GM23248 (cell line): ENCODE results near the gene HDAC7. TPM values are rescaled to one million over a fixed set of nuclear protein-coding genes. Genes with fewer than 3 reads are reported as not detected.

Source experiments
- DNase-seq: peaks from one replicate; pipeline ENCODE4 v3.0.0-alpha.2; 2015
- H2AFZ ChIP-seq: fragments of 200-600 bp; sonication (generic); 2 replicates; pipeline ENCODE4 v1.6.1; 2016; ENCODE audit warnings: antibody characterized with exemption
- H3F3A ChIP-seq: fragments of 200-600 bp; sonication (generic); 2 replicates; pipeline ENCODE4 v1.6.1; 2016; ENCODE audit warnings: mild to moderate bottlenecking, antibody characterized with exemption, mixed run types; ENCODE audit not compliant: insufficient read depth
- H3K27ac ChIP-seq: fragments of 200-600 bp; sonication (generic); 2 replicates; pipeline ENCODE4 v1.5.1; 2016; ENCODE audit warnings: mild to moderate bottlenecking
- H3K27me3 ChIP-seq: fragments of 200-600 bp; sonication (generic); replicated peaks from 2 replicates; pipeline ENCODE4 v1.6.1; 2016; ENCODE audit warnings: mild to moderate bottlenecking; ENCODE audit not compliant: insufficient read depth
- H3K36me3 ChIP-seq: fragments of 200-600 bp; sonication (generic); 2 replicates; pipeline ENCODE4 v1.6.1; 2016; ENCODE audit warnings: low read depth, mild to moderate bottlenecking
- H3K4me1 ChIP-seq: fragments of 200-600 bp; sonication (generic); 2 replicates; pipeline ENCODE4 v1.6.1; 2016; ENCODE audit warnings: mild to moderate bottlenecking; ENCODE audit not compliant: insufficient read depth
- H3K4me2 ChIP-seq: fragments of 200-600 bp; sonication (generic); one replicate; pipeline ENCODE4 v1.6.1; 2016; ENCODE audit warnings: mild to moderate bottlenecking; ENCODE audit not compliant: unreplicated experiment
- H3K4me3 ChIP-seq: fragments of 200-600 bp; sonication (generic); 2 replicates; pipeline ENCODE4 v1.5.1; 2016; ENCODE audit warnings: mild to moderate bottlenecking
- H3K79me2 ChIP-seq: fragments of 200-600 bp; sonication (generic); 2 replicates; pipeline ENCODE4 v1.6.1; 2016; ENCODE audit warnings: mild to moderate bottlenecking; ENCODE audit not compliant: insufficient read depth
- H3K9ac ChIP-seq: fragments of 200-600 bp; sonication (generic); 2 replicates; pipeline ENCODE4 v1.6.1; 2016; ENCODE audit warnings: mild to moderate bottlenecking
- H3K9me2 ChIP-seq: fragments of 200-600 bp; sonication (generic); 2 replicates; pipeline ENCODE4 v1.6.1; 2016; ENCODE audit warnings: mixed run types, mild to moderate bottlenecking, moderate library complexity; ENCODE audit not compliant: insufficient read depth
- H3K9me3 ChIP-seq: fragments of 200-600 bp; sonication (generic); one replicate; pipeline ENCODE4 v1.6.1; 2017; ENCODE audit warnings: low read depth
- H4K20me1 ChIP-seq: fragments of 200-600 bp; sonication (generic); 2 replicates; pipeline ENCODE4 v1.6.0; 2016; ENCODE audit not compliant: insufficient read depth
- EZH2 ChIP-seq: fragments of 200-600 bp; sonication (generic); IDR thresholded peaks from 2 replicates; pipeline ENCODE4 v1.6.1; 2018; ENCODE audit warnings: antibody characterized with exemption, mild to moderate bottlenecking; ENCODE audit not compliant: insufficient read depth, poor library complexity, severe bottlenecking
- EZH2phosphoT487 ChIP-seq: fragments of 200-600 bp; sonication (generic); IDR thresholded peaks from 2 replicates; pipeline ENCODE4 v1.6.1; 2018; ENCODE audit warnings: antibody characterized with exemption, moderate library complexity, mild to moderate bottlenecking, low read depth; ENCODE audit not compliant: insufficient read depth
- WGBS, 2 experiments: methylation state at CpG; one replicate each; pipeline ENCODE4 v1.1.6; 2015 to 2017; ENCODE audit warnings: low lambda C conversion rate in 2 of 2, low coverage in 1 of 2; ENCODE audit errors: missing lambda C conversion rate in 2 of 2; 5-methylcytosine and 5-hydroxymethylcytosine counted together
- in situ Hi-C: fragments of 300-500 bp; cut with MboI; formaldehyde crosslinking; loops from 2 replicates; pipeline ENCODE4 v1.15.0; 2020
- polyA plus RNA-seq: library from polyadenylated mRNA; unstranded; fragments of >200 nt; fragmentation: Nextera tagmentation; extraction: Ambion mirVana; gene quantifications from 2 replicates; pipeline ENCODE4 v1.2.1, GENCODE V29; 2016
- total RNA-seq: library from RNA; depleted of rRNA; stranded (reverse); fragments of >200 nt; shearing (Covaris generic); gene quantifications from 2 replicates; pipeline ENCODE4 v1.2.3, GENCODE V29; 2014

Gene HDAC7
- total and polyA plus RNA-seq, 2 experiments from 2014 or later = 46.2 to 62.9 TPM

DNA sequence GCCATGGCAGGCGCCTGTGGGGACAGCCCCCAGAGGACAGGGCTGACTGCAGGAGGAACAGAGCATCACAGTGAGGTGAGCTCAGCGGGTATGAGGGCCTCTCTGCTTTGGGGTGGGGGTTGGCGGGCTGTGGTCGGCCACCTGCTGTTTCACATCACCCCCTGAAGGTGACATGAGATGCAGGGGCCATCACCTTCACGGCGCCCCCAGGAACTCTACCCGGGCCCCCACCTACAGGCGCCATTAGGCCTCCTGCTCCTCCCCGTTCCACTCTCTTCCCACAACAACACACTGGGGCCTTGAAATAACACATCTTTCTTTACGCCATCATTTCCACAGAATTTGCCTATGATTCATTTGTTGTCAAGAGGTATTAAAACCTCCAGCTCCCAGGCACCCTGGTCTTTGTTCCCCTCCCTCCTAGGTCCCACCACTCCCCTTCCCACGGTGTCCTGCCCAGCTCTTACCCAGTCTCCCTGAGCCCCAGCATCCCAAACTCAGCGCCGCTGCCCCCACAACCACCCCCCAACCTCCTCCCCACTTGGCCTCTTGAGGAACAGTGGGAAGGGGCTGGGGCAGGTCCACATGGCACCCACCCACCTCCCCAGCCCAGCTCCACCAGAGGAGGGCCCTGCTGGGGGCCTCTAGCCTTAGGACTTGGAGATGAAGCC lies 12.7 kb upstream of the HDAC7 start:
- no peak overlapping the region for H3K4me2 ChIP-seq
- no peak for DNase-seq
- no peaks in the 10 kb centered on the region for H3K9me3 ChIP-seq
- peaks cover 20% of the 10 kb centered on the region for H3K4me1 ChIP-seq
- no peaks in the 10 kb centered on the region for H4K20me1 ChIP-seq
- TF ChIP-seq EZH2 = no peak
- no peak for TF ChIP-seq EZH2phosphoT487
- no peaks in the 10 kb centered on the region for H3K79me2 ChIP-seq
- 93 to 95% methylated on average over 10 to 13 of the region's 13 CpGs for WGBS, 2 experiments
- peaks cover 8% of the 10 kb centered on the region for H3F3A ChIP-seq
- no peaks in the 10 kb centered on the region for H3K27me3 ChIP-seq
- H3K36me3 ChIP-seq = no peaks in the 10 kb centered on the region
- no peak overlapping the region for H3K27ac ChIP-seq
- H3K9ac ChIP-seq = no peak overlapping the region
- H2AFZ ChIP-seq = no peak overlapping the region
- H3K9me2 ChIP-seq = no peaks in the 10 kb centered on the region
- H3K4me3 ChIP-seq = no peak overlapping the region
- in situ Hi-C loops = loop anchor here (10.0 kb wide), 1 partner anchor 48 kb away; no protein-coding TSS in a partner anchor

DNA sequence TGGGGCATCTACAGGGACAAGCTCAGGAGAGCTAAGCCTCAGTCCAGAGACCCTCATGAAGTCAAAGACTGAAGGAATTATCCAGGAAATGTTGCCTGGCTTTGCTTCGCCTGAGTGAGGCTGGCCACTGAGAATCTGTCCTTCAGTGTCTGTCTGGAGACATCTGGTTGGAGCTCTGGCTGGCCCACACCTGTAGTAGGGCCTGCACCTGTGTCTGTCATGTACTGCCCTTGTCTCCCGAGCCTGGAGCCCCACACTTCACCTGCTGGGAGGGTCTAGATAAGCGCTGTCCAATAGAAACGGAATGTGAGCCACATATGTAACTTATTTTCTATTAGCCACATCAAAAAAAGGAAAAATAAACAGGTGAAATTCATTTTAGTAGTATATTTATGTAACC lies 9.9 kb upstream of the HDAC7 start:
- peak overlapping the region; percentile 88; the same call in 1 of the 2 replicates for H2AFZ ChIP-seq
- peak overlapping the region; percentile 46 for H3K9ac ChIP-seq
- no peaks in the 10 kb centered on the region for H3K79me2 ChIP-seq
- no peaks in the 10 kb centered on the region for H3K9me3 ChIP-seq
- H3K27me3 ChIP-seq = no peaks in the 10 kb centered on the region
- peaks cover 45% of the 10 kb centered on the region for H3K4me1 ChIP-seq
- peak overlapping the region; percentile 46 for H3K27ac ChIP-seq
- no peak for TF ChIP-seq EZH2phosphoT487
- TF ChIP-seq EZH2 = no peak
- no peak for DNase-seq
- no peaks in the 10 kb centered on the region for H4K20me1 ChIP-seq
- WGBS, 2 experiments = 70 to 74% methylated on average over 4 of the region's 4 CpGs
- in situ Hi-C loops = no loop called here
- peak overlapping the region; percentile 55 for H3K4me2 ChIP-seq
- H3K9me2 ChIP-seq = no peaks in the 10 kb centered on the region
- no peaks in the 10 kb centered on the region for H3K36me3 ChIP-seq
- no peak overlapping the region for H3K4me3 ChIP-seq
- peaks cover 21% of the 10 kb centered on the region for H3F3A ChIP-seq

DNA sequence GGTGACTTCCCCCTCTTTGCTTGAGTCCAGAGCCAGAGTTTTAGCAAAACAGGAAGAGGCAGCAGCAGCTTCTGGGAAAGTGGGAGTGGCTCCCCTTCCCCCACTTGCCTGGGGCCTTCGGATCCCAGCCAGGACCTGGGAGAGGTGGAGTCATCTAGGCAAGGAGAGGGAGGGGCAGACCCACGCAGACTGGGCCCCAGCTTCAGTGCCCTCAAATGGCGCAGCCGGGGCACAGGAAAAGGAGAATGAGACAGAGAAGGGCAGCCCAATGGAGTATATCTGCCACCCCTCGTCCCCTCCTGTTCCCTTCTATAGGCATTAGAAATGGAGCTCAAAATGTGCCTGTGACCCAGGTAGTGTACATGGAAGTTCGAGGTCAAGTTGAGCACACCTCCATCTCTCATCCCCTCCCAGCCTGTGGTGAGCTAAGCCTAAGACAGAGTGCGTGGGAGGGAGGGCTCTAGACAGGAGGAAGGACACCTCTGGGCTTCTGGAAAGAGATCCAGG lies 9.3 kb upstream of the HDAC7 start:
- peak; percentile 79 for DNase-seq
- Histone ChIP-seq H3K9me3 (no peaks in the 10 kb centered on the region), H3K27me3 (no peaks in the 10 kb centered on the region), H3F3A (peaks cover 21% of the 10 kb centered on the region), H3K4me2 (peak overlapping the region; percentile 55), H2AFZ (peak overlapping the region; percentile 88), H3K27ac (peak overlapping the region; percentile 46), H3K36me3 (no peaks in the 10 kb centered on the region), H3K4me1 (peaks cover 50% of the 10 kb centered on the region), H3K4me3 (0 out of 2 replicates have a peak overlapping the region, but pooled peaks have one; percentile 14), H3K79me2 (no peaks in the 10 kb centered on the region), H3K9ac (peak overlapping the region; percentile 46), H3K9me2 (no peaks in the 10 kb centered on the region), H4K20me1 (no peaks in the 10 kb centered on the region)
- in situ Hi-C loops = no loop called here
- TF ChIP-seq EZH2 = no peak
- 24 to 26% methylated on average over 7 of the region's 7 CpGs for WGBS, 2 experiments

DNA sequence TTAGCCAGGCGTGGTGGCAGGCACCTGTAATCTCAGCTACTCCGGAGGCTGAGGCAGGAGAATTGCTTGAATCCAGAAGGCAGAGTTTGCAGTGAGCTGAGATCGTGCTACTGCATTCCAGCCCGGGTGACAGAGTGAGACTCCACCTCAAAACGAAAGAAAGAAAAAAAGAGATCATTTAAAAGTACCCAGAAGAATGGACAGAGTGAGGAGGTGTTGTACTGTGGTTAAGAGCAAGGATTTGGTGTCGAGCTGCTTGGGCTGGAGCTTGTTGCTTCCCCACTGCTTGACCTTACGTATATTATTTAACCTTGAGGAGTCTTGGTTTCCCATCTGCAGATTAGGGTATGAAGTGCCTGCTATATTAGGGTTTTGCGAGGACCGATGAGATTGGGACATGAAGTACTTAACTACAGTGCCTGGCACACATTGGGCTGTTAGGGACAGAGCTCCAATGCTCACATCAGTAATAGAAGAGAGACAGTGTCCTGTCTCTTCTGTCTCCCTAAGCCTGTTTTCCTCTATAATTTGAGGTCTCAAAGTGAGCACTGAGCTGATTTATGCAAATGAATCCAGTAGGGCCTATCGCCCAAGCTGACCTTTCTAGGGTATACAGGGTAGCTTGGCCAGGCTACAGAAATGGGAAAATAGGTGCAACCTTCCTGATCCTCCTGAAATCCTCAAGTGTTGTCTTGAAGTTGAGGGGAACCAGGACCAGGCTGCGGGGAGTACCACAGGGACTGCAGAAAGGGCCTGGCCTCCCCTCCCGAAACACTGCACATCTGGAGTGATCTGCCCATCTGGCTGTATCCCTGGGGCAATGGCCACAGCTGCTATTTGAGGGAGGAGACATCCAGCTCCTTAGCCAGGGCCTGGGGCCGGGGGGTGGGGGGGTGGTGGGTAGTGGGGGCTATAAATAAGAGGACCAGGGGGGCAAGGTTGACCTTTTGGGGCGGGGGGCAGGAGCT lies 8.6 kb upstream of the HDAC7 start:
- in situ Hi-C loops = no loop called here
- TF ChIP-seq EZH2phosphoT487 (no peak), EZH2 (no peak)
- H3K79me2 ChIP-seq = no peaks in the 10 kb centered on the region
- no peak overlapping the region for H3K4me3 ChIP-seq
- H3K4me2 ChIP-seq = peak overlapping the region; percentile 14
- no peaks in the 10 kb centered on the region for H3K27me3 ChIP-seq
- peak overlapping the region; percentile 51 for H3K27ac ChIP-seq
- WGBS, 2 experiments = 25% methylated on average over 14 of the region's 14 CpGs
- peak overlapping the region; percentile 70 for H2AFZ ChIP-seq
- H3K4me1 ChIP-seq = peaks cover 58% of the 10 kb centered on the region
- H3K9me2 ChIP-seq = no peaks in the 10 kb centered on the region
- peaks cover 23% of the 10 kb centered on the region for H3F3A ChIP-seq
- no peaks in the 10 kb centered on the region for H4K20me1 ChIP-seq
- H3K9ac ChIP-seq = peak overlapping the region; percentile 41; the same call in 1 of the 2 replicates
- DNase-seq = peak; percentile 40
- H3K36me3 ChIP-seq = no peaks in the 10 kb centered on the region
- H3K9me3 ChIP-seq = no peaks in the 10 kb centered on the region
